Measurements from ENCODE around the gene IGFN1.
"Not testable (repeated sequence)": the region's sequence is repeated elsewhere in the genome, so short reads cannot be mapped to it uniquely, and the experiment has no call there.

The IGFN1 gene

GRCh38 chr1:201229095-201229494 is 38.5 kb downstream of the IGFN1 start:
- no peak overlapping the region for H3K9ac ChIP-seq (ENCODE audit: insufficient read length, low read depth)
- H3K4me1 ChIP-seq (ENCODE audit: insufficient read depth, insufficient read length) = peaks cover 9% of the 10 kb centered on the region
- TF ChIP-seq SUZ12 (IDR thresholded peaks at IDR 0.05; ENCODE audit: extremely low read depth, insufficient read depth, insufficient read length) (no peak), ZNF274 (IDR thresholded peaks at IDR 0.05; ENCODE audit: low read depth, low read length) (no peak), YY1 (IDR thresholded peaks at IDR 0.05; ENCODE audit: insufficient read depth, insufficient read length) (no peak)
- no peaks in the 10 kb centered on the region for H3K36me3 ChIP-seq (ENCODE audit: insufficient read depth, insufficient read length, low read length)
- DNase-seq (ENCODE audit: low read depth, low spot score) = no peak
- no peaks in the 10 kb centered on the region for H3K9me3 ChIP-seq (ENCODE audit: insufficient read depth, low read length)
- H3K27me3 ChIP-seq (ENCODE audit: insufficient read depth, insufficient read length) = no peaks in the 10 kb centered on the region
- no peak overlapping the region for H3K4me3 ChIP-seq (ENCODE audit: insufficient read length, low read depth)

- no peaks in the 10 kb centered on the region for H3K9me3 ChIP-seq (ENCODE audit: insufficient read depth, low read length)
- no peak overlapping the region for H3K4me3 ChIP-seq (ENCODE audit: insufficient read length, low read depth)
- no peaks in the 10 kb centered on the region for H3K27me3 ChIP-seq (ENCODE audit: insufficient read depth, insufficient read length)
- peaks cover 9% of the 10 kb centered on the region for H3K4me1 ChIP-seq (ENCODE audit: insufficient read depth, insufficient read length)
- no peaks in the 10 kb centered on the region for H3K36me3 ChIP-seq (ENCODE audit: insufficient read depth, insufficient read length, low read length)
- no peak for DNase-seq (ENCODE audit: low read depth, low spot score)
- TF ChIP-seq YY1 (IDR thresholded peaks at IDR 0.05; ENCODE audit: insufficient read depth, insufficient read length) (no peak), ZNF274 (IDR thresholded peaks at IDR 0.05; ENCODE audit: low read depth, low read length) (no peak), SUZ12 (IDR thresholded peaks at IDR 0.05; ENCODE audit: extremely low read depth, insufficient read depth, insufficient read length) (no peak)
- H3K9ac ChIP-seq (ENCODE audit: insufficient read length, low read depth) = no peak overlapping the region
Measured at GRCh38 chr1:201229771-201230635, 39.4 kb downstream of the IGFN1 start.

GRCh38 chr1:201230676-201231075 is 40.1 kb downstream of the IGFN1 start:
- no peak overlapping the region for H3K9ac ChIP-seq (ENCODE audit: insufficient read length, low read depth)
- H3K9me3 ChIP-seq (ENCODE audit: insufficient read depth, low read length) = no peaks in the 10 kb centered on the region
- H3K4me3 ChIP-seq (ENCODE audit: insufficient read length, low read depth) = no peak overlapping the region
- H3K4me1 ChIP-seq (ENCODE audit: insufficient read depth, insufficient read length) = peaks cover 9% of the 10 kb centered on the region
- no peak for TF ChIP-seq YY1 (IDR thresholded peaks at IDR 0.05; ENCODE audit: insufficient read depth, insufficient read length)
- no peak for TF ChIP-seq SUZ12 (IDR thresholded peaks at IDR 0.05; ENCODE audit: extremely low read depth, insufficient read depth, insufficient read length)
- H3K27me3 ChIP-seq (ENCODE audit: insufficient read depth, insufficient read length) = no peaks in the 10 kb centered on the region
- no peak for DNase-seq (ENCODE audit: low read depth, low spot score)
- no peaks in the 10 kb centered on the region for H3K36me3 ChIP-seq (ENCODE audit: insufficient read depth, insufficient read length, low read length)

- H3K4me3 ChIP-seq (ENCODE audit: insufficient read length, low read depth); H3K27me3 ChIP-seq (ENCODE audit: insufficient read depth, insufficient read length); H3K9ac ChIP-seq (ENCODE audit: insufficient read length, low read depth); DNase-seq (ENCODE audit: low read depth, low spot score); H3K9me3 ChIP-seq (ENCODE audit: insufficient read depth, low read length); H3K4me1 ChIP-seq (ENCODE audit: insufficient read depth, insufficient read length); H3K36me3 ChIP-seq (ENCODE audit: insufficient read depth, insufficient read length, low read length): not testable (repeated sequence)
Measured at GRCh38 chr1:201239646-201240045, 49.0 kb downstream of the IGFN1 start.

GRCh38 chr1:201240171-201240570 is 49.5 kb downstream of the IGFN1 start:
- no peaks in the 10 kb centered on the region for H3K27me3 ChIP-seq (ENCODE audit: insufficient read depth, insufficient read length)
- no peaks in the 10 kb centered on the region for H3K36me3 ChIP-seq (ENCODE audit: insufficient read depth, insufficient read length, low read length)
- H3K9me3 ChIP-seq (ENCODE audit: insufficient read depth, low read length) = peaks cover 9% of the 10 kb centered on the region; the same call in 1 of the 2 replicates
- TF ChIP-seq SUZ12 (IDR thresholded peaks at IDR 0.05; ENCODE audit: extremely low read depth, insufficient read depth, insufficient read length) (no peak), YY1 (IDR thresholded peaks at IDR 0.05; ENCODE audit: insufficient read depth, insufficient read length) (no peak), ZNF274 (IDR thresholded peaks at IDR 0.05; ENCODE audit: low read depth, low read length) (no peak)
- H3K4me1 ChIP-seq (ENCODE audit: insufficient read depth, insufficient read length) = no peaks in the 10 kb centered on the region
- no peak overlapping the region for H3K4me3 ChIP-seq (ENCODE audit: insufficient read length, low read depth)
- DNase-seq (ENCODE audit: low read depth, low spot score) = no peak
- no peak overlapping the region for H3K9ac ChIP-seq (ENCODE audit: insufficient read length, low read depth)

- H3K9me3 ChIP-seq (ENCODE audit: insufficient read depth, low read length) = peaks cover 9% of the 10 kb centered on the region; the same call in 1 of the 2 replicates
- H3K36me3 ChIP-seq (ENCODE audit: insufficient read depth, insufficient read length, low read length) = no peaks in the 10 kb centered on the region
- no peak overlapping the region for H3K4me3 ChIP-seq (ENCODE audit: insufficient read length, low read depth)
- TF ChIP-seq SUZ12 (IDR thresholded peaks at IDR 0.05; ENCODE audit: extremely low read depth, insufficient read depth, insufficient read length) (no peak), YY1 (IDR thresholded peaks at IDR 0.05; ENCODE audit: insufficient read depth, insufficient read length) (no peak), ZNF274 (IDR thresholded peaks at IDR 0.05; ENCODE audit: low read depth, low read length) (no peak)
- DNase-seq (ENCODE audit: low read depth, low spot score) = no peak
- H3K9ac ChIP-seq (ENCODE audit: insufficient read length, low read depth) = no peak overlapping the region
- H3K27me3 ChIP-seq (ENCODE audit: insufficient read depth, insufficient read length) = no peaks in the 10 kb centered on the region
- H3K4me1 ChIP-seq (ENCODE audit: insufficient read depth, insufficient read length) = no peaks in the 10 kb centered on the region
Measured at GRCh38 chr1:201241736-201242135, 51.1 kb downstream of the IGFN1 start.

- TF ChIP-seq ZNF274 (IDR thresholded peaks at IDR 0.05; ENCODE audit: low read depth, low read length) (no peak), SUZ12 (IDR thresholded peaks at IDR 0.05; ENCODE audit: extremely low read depth, insufficient read depth, insufficient read length) (no peak)
- Histone ChIP-seq H3K4me3 (ENCODE audit: insufficient read length, low read depth) (no peak overlapping the region), H3K36me3 (ENCODE audit: insufficient read depth, insufficient read length, low read length) (no peaks in the 10 kb centered on the region), H3K9ac (ENCODE audit: insufficient read length, low read depth) (no peak overlapping the region), H3K4me1 (ENCODE audit: insufficient read depth, insufficient read length) (no peaks in the 10 kb centered on the region), H3K9me3 (ENCODE audit: insufficient read depth, low read length) (peaks cover 3% of the 10 kb centered on the region; the same call in 1 of the 2 replicates), H3K27me3 (ENCODE audit: insufficient read depth, insufficient read length) (no peaks in the 10 kb centered on the region)
- no peak for DNase-seq (ENCODE audit: low read depth, low spot score)
Measured at GRCh38 chr1:201245082-201245481, 54.5 kb downstream of the IGFN1 start.
